K562 (cell line): ENCODE data around the gene TMEM38B. TPM values are rescaled to one million over a fixed set of nuclear protein-coding genes. Genes with fewer than 3 reads are reported as not detected.

Source experiments
- ATF7 ChIP-seq: fragments of 450-650 bp; IDR thresholded peaks from 2 replicates; pipeline ENCODE4 v1.7.1; 2014; ENCODE audit warnings: mild to moderate bottlenecking, moderate library complexity
- BRD9 ChIP-seq: fragments of 450-650 bp; IDR thresholded peaks from 2 replicates; pipeline ENCODE4 v1.6.1; 2018; ENCODE audit warnings: low read depth; ENCODE audit not compliant: partially characterized antibody
- C11orf30 ChIP-seq: fragments of 450-650 bp; IDR thresholded peaks from 2 replicates; pipeline ENCODE4 v1.6.1; 2016; ENCODE audit warnings: low read depth, mild to moderate bottlenecking
- CHD1 ChIP-seq: fragments of 200-600 bp; sonication (generic); IDR thresholded peaks from one replicate; pipeline ENCODE4 v1.6.1; 2012; ENCODE audit warnings: mild to moderate bottlenecking, moderate library complexity, low read length, inconsistent platforms
- E2F3 ChIP-seq: fragments of 250-450 bp; sonication (Bioruptor Pico); IDR thresholded peaks from 2 replicates; pipeline ENCODE4 v1.4.0; 2020; ENCODE audit warnings: mild to moderate bottlenecking
- ETV6 ChIP-seq, 3 experiments: fragments of 150-350 bp in 1 of 3; sonication (generic) in 1 of 3; formaldehyde crosslinking in 1 of 3; IDR thresholded peaks; 2 replicates each; pipeline versions ENCODE4 v1.6.1 to v1.8.0; 2014 to 2022; ENCODE audit warnings: borderline replicate concordance in 2 of 3, low read depth in 2 of 3, antibody characterized with exemption in 1 of 3, low read length in 1 of 3, mild to moderate bottlenecking in 1 of 3, missing genetic modification reagents in 1 of 3
- GTF2A2 ChIP-seq: IDR thresholded peaks from 2 replicates; pipeline ENCODE4 v1.6.1; 2016; ENCODE audit warnings: mild to moderate bottlenecking, missing genetic modification characterization, missing compliant biosample characterization
- JUN ChIP-seq, 2 experiments: sonication (generic) in 1 of 2; formaldehyde crosslinking in 1 of 2; IDR thresholded peaks; 2 replicates each; pipeline versions ENCODE4 v1.6.1 to v1.8.0; 2012 to 2022; ENCODE audit warnings: borderline replicate concordance in 2 of 2, mild to moderate bottlenecking in 2 of 2, improper control_type of control experiment in 1 of 2, low read depth in 1 of 2, low read length in 1 of 2, missing genetic modification reagents in 1 of 2
- JUND ChIP-seq, 2 experiments: IDR thresholded peaks; 2 replicates in 1 of 2; 3 replicates in 1 of 2; pipeline ENCODE4 v1.6.1; 2011; ENCODE audit warnings: borderline replicate concordance in 2 of 2, low read depth in 2 of 2, low read length in 2 of 2, improper control_type of control experiment in 1 of 2, missing biosample characterization in 1 of 2, missing genetic modification characterization in 1 of 2, missing genetic modification reagents in 1 of 2
- NFRKB ChIP-seq: fragments of 450-650 bp; IDR thresholded peaks from 2 replicates; pipeline ENCODE4 v1.6.1; 2016; ENCODE audit warnings: low read depth
- PRDM10 ChIP-seq: fragments of 450-650 bp; IDR thresholded peaks from 2 replicates; pipeline ENCODE4 v1.6.1; 2018; ENCODE audit not compliant: partially characterized antibody
- RB1 ChIP-seq: fragments of 450-650 bp; IDR thresholded peaks from 2 replicates; pipeline ENCODE4 v1.6.1; 2017; ENCODE audit warnings: low read depth, mild to moderate bottlenecking
- TAF9B ChIP-seq: fragments of 450-650 bp; IDR thresholded peaks from 2 replicates; pipeline ENCODE4 v1.6.1; 2018; ENCODE audit warnings: mild to moderate bottlenecking; ENCODE audit not compliant: partially characterized antibody
- TCF3 ChIP-seq: sonication (generic); formaldehyde crosslinking; IDR thresholded peaks from 2 replicates; pipeline ENCODE4 v1.4.0; 2020; ENCODE audit warnings: mild to moderate bottlenecking, missing genetic modification reagents
- YY1 ChIP-seq, 3 experiments: IDR thresholded peaks; 2 replicates each; pipeline ENCODE4 v1.6.1; 2011; ENCODE audit warnings: low read length in 2 of 3, mild to moderate bottlenecking in 2 of 3, moderate library complexity in 2 of 3, borderline replicate concordance in 1 of 3, control low read depth in 1 of 3, low read depth in 1 of 3; ENCODE audit not compliant: insufficient read depth in 3 of 3, insufficient replicate concordance in 2 of 3, control insufficient read depth in 1 of 3, insufficient read length in 1 of 3; ENCODE audit errors: extremely low read depth in 1 of 3
- ZNF316 ChIP-seq: fragments of 450-650 bp; IDR thresholded peaks from 2 replicates; pipeline ENCODE4 v1.6.1; 2016
- polyA plus RNA-seq, 8 experiments: library from polyadenylated mRNA; depleted of rRNA in 4 of 8; stranded (reverse) in 5 of 8; unstranded in 3 of 8; fragments of >200 nt; fragmentation: Nextera tagmentation in 2 of 8; fragmentation: Illumina TruSeq in 1 of 8; extraction: Ambion mirVana in 2 of 8; extraction: Trizol in 1 of 8; gene quantifications; 2 replicates each; pipeline versions ENCODE4 v1.2.1 to v1.2.3, GENCODE V29; 2011 to 2014; ENCODE audit warnings: inconsistent platforms in 1 of 8, missing spikeins in 1 of 8
- total RNA-seq, 7 experiments: library from RNA; depleted of rRNA in 6 of 7; stranded (reverse); fragments of >200 nt in 6 of 7; fragmentation: Illumina TruSeq in 2 of 7; extraction: Trizol in 2 of 7; gene quantifications; 2 replicates each; pipeline versions ENCODE4 v1.2.1 to v1.2.3, GENCODE V29; 2011 to 2021; ENCODE audit warnings: low replicate concordance in 1 of 7
- TF ChIP-seq, protein P1 (sequence below), 2 experiments: fragments of 450-650 bp in 1 of 2; IDR thresholded peaks; 2 replicates each; pipeline ENCODE4 v1.6.1; 2011 to 2017; ENCODE audit warnings: low read depth in 2 of 2, antibody characterized with exemption in 1 of 2, borderline replicate concordance in 1 of 2, low read length in 1 of 2, mild to moderate bottlenecking in 1 of 2, mixed read lengths in 1 of 2; ENCODE audit not compliant: control insufficient read depth in 1 of 2
- TF ChIP-seq, protein P2 (sequence below): fragments of 450-650 bp; formaldehyde crosslinking; IDR thresholded peaks from 2 replicates; pipeline ENCODE4 v1.4.0; 2022; ENCODE audit warnings: missing genetic modification characterization

Gene TMEM38B
- total and polyA plus RNA-seq, 9 of the 15 experiments (the other 6 are each of a cell fraction or from before 2014, with no cell fraction given), result 26.0 to 57.5 (median 38.5) TPM

GRCh38 chr9:105725370-105725769, 31.0 kb downstream of the TMEM38B start (continued):
- peak; percentile 95 for TF ChIP-seq PRDM10
- no peak for TF ChIP-seq RB1
- TF ChIP-seq JUND (IDR thresholded peaks at IDR 0.05; ENCODE audit: borderline replicate concordance, low read depth, low read length), result no peak
- TF ChIP-seq JUND (tag; IDR thresholded peaks at IDR 0.05; ENCODE audit: borderline replicate concordance, low read depth, low read length), result no peak
- no peak for TF ChIP-seq ETV6 (IDR thresholded peaks at IDR 0.05; ENCODE audit: borderline replicate concordance in 1 of 2, low read depth in 2 of 2, low read length in 1 of 2)
- TF ChIP-seq ETV6 (CRISPR knock-in tag; IDR thresholded peaks at IDR 0.05; ENCODE audit: borderline replicate concordance), result no peak
- no peak for TF ChIP-seq JUN (IDR thresholded peaks at IDR 0.05; ENCODE audit: borderline replicate concordance, low read depth, low read length)
- no peak for TF ChIP-seq JUN (CRISPR knock-in tag; IDR thresholded peaks at IDR 0.05; ENCODE audit: borderline replicate concordance)
- peak; percentile 27; the same call in 1 of the 2 replicates for TF ChIP-seq ATF7
- TF ChIP-seq TCF3 (CRISPR knock-in tag), result 0 out of 2 replicates have a peak, but pooled peaks have one; percentile 27
- TF ChIP-seq E2F3, result no peak
- TF ChIP-seq TAF9B, result no peak
- TF ChIP-seq BRD9, result no peak
- TF ChIP-seq, protein P1, sequence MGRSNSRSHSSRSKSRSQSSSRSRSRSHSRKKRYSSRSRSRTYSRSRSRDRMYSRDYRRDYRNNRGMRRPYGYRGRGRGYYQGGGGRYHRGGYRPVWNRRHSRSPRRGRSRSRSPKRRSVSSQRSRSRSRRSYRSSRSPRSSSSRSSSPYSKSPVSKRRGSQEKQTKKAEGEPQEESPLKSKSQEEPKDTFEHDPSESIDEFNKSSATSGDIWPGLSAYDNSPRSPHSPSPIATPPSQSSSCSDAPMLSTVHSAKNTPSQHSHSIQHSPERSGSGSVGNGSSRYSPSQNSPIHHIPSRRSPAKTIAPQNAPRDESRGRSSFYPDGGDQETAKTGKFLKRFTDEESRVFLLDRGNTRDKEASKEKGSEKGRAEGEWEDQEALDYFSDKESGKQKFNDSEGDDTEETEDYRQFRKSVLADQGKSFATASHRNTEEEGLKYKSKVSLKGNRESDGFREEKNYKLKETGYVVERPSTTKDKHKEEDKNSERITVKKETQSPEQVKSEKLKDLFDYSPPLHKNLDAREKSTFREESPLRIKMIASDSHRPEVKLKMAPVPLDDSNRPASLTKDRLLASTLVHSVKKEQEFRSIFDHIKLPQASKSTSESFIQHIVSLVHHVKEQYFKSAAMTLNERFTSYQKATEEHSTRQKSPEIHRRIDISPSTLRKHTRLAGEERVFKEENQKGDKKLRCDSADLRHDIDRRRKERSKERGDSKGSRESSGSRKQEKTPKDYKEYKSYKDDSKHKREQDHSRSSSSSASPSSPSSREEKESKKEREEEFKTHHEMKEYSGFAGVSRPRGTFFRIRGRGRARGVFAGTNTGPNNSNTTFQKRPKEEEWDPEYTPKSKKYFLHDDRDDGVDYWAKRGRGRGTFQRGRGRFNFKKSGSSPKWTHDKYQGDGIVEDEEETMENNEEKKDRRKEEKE (IDR thresholded peaks at IDR 0.05; ENCODE audit: borderline replicate concordance in 1 of 2, control insufficient read depth in 1 of 2, low read depth in 2 of 2, low read length in 1 of 2), result no peak
- no peak for TF ChIP-seq NFRKB
- no peak for TF ChIP-seq CHD1
- no peak for TF ChIP-seq YY1 (IDR thresholded peaks at IDR 0.05; ENCODE audit: borderline replicate concordance in 1 of 3, control insufficient read depth in 1 of 3, extremely low read depth in 1 of 3, insufficient read depth in 3 of 3, insufficient read length in 1 of 3, insufficient replicate concordance in 2 of 3, low read depth in 1 of 3, low read length in 2 of 3)
- 0 out of 2 replicates have a peak, but pooled peaks have one; percentile 24 for TF ChIP-seq C11orf30
- TF ChIP-seq ZNF316, result peak; percentile 38; the same call in 1 of the 2 replicates
- TF ChIP-seq, protein P2, sequence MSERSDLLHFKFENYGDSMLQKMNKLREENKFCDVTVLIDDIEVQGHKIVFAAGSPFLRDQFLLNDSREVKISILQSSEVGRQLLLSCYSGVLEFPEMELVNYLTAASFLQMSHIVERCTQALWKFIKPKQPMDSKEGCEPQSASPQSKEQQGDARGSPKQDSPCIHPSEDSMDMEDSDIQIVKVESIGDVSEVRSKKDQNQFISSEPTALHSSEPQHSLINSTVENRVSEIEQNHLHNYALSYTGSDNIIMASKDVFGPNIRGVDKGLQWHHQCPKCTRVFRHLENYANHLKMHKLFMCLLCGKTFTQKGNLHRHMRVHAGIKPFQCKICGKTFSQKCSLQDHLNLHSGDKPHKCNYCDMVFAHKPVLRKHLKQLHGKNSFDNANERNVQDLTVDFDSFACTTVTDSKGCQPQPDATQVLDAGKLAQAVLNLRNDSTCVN (CRISPR knock-in tag), result no peak
- TF ChIP-seq GTF2A2 (tag), result no peak
